GM04503 (cell line): ENCODE data around the gene RPL28.

Experiments used
- DNase-seq: peaks from one replicate; pipeline ENCODE4 v3.0.0-alpha.2; 2012; ENCODE audit warnings: low read depth

RPL28 gene

GRCh38 chr19:55385724-55386492 lies at the start of gene RPL28:
TSS of gene RPL28 (plus strand) at chr19:55385932. CDS start at chr19:55386358, 426 bp downstream.
- DNase-seq: peak; percentile 88

DNA sequence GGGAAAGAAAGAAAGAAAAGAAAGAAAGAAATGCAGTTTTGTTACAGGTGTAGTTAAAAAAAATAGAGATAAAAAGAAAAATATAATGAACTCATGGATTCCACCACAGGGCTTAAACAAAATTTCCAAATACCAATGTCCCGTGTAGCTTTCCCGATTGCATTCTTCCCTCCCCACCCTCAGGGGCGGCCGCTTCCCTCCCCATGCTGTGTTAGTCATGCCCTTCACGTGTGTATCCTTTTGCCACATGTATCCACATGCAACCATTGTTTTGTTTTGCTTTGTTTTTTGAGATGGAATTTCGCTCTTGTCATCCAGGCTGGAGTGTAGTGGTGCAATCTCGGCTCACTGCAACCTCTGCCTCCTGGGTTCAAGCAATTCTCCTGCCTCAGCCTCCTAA lies 49.6 kb upstream of the RPL28 start:
- DNase-seq: peak; percentile 57

DNA sequence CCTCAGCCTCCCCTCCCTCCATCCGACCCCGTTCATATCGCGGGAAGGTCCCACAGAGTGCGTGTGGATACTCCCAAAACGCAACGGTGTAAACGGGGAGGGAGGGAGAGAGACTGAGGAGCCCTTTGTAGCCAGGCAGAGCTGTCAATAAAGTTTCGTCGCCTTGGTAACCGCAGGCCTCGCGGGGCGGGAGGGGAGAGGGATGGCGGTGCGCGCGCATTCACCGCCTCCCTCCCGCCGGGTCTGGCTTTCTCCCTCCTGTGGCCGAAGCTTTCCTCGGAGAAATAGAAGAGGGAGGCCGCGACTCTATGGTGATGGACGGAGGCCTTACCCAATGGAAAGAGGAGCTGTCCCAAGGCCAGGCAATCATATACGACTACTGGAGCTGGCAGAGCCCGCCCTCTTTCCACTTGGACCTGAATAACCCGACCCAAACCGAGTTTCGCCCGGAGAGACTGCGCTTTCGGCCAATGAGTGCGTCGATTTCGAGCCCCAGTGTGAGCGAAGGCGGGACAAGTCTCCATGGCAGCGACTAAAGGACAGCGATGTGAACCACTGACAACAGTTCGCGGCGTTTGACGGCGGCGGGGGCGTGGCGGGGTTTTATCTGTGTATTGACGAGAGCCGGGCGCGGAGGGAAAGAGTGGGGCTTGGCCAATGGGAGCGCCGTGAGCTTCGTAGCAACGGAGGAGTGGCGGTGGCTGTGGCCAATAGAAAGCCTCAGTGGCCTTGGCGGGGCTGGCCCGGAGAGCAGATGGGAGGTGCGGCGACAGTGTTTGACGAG lies 46.4 kb upstream of the RPL28 start, which contains the start of gene KMT5C:
Gene KMT5C, plus strand, starts transcription at position 772 of the 784 bp plus-strand sequence. CDS start 2,061 bp downstream, outside the sequence.
- DNase-seq: peak; percentile 100

GRCh38 chr19:55339889-55340783 lies 45.6 kb upstream of the RPL28 start:
- DNase-seq: no peak

DNA sequence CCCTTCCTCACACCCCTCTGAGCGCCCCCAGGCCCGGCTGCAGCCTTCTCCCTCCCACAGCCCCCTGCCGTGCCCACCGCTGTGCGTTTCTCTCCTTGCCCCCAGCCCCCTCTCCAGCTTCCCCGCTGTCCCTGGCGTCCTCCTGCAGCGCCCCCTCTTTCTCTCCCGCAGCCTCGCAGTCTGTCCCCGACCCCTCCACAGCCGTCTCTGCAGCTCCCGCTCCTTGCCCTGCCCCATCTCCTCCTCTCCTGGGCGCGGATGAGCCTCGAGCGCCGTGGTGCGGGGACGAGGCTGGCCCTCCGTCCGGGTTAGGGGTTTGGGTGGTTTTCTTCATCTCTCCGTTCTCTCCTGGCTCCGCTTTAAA lies 45.0 kb upstream of the RPL28 start:
- no peak for DNase-seq

- no peak for DNase-seq
Measured at GRCh38 chr19:55341171-55341588, 44.6 kb upstream of the RPL28 start.

DNA sequence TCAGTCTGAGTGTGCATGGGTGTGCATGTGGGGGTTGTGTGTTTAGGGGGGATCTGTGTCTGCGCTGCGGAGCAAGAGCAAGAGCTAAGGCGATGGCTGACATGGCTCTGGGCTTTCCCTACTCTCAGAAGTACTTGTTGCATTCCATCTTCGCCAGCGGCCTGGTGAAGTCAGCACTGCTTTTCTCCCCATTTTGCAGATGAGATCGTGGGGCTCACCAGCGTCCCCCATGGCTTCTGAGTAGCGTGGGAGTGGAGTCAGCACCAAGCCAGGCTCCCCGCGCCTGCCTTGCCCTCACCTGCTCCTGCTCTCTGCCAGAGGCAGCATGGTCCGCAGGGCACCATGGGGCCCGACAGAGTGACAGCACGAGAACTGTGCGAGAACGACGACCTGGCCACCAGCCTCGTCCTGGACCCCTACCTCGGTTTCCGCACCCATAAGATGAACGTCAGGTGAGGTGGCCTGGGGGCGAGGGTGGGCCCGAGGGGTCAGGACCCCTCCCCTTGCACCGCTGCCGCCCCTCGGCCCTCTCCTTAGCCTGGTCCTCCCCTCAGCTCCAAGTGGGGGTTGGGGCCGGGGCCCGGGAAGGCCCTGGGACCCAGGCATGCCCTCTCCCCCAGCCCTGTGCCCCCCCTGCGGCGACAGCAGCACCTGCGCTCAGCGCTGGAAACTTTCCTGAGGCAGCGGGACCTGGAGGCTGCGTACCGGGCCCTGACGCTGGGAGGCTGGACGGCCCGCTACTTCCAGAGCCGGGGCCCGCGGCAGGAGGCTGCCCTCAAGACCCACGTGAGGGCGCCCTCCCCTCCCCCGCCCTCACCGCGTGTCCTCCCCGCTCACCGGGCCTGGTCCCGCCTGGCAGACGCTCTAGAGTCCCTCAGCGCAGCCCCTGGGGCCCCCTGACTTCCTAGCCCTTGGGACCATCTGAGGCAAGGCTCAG lies 43.9 kb upstream of the RPL28 start:
- DNase-seq: no peak

- DNase-seq: no peak
Measured at GRCh38 chr19:55344444-55344843, 41.3 kb upstream of the RPL28 start.

DNA sequence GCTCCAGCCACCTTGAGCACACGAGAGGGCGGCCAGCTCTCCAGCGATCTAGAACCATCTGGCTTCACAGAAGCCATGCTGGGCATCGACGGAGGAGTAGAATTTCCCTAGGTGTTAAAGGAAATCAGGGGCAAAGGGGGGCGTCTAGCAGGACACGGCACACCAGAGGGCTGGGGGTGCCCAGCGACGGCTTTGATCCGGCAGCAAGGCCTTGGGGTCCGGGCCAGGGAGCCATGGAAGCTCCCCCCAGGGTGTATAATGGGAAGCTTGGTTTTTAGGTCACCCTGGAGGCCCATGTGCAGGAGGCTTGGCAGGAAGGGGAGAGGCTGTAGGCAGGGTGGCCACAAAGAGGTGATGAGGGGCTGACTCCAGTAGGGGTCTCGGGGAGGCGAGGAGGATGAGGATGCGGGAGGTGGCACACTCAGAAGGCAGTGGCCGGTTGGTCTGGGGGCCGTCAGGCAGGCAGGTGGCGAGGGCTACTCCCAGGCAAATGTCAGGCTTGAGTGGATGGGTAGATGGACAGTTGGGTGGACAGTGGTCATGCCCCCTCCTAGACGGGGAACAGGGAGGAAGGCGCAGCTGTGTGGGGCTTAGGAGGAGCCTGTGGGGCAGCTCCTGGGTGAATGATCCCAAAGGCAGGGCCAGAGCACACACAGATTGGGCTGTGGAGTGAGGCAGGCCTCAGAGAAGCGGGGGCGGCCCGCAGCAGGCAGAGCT lies 40.5 kb upstream of the RPL28 start:
- DNase-seq: no peak

GRCh38 chr19:55345818-55346724 lies 39.7 kb upstream of the RPL28 start:
- no peak for DNase-seq

DNA sequence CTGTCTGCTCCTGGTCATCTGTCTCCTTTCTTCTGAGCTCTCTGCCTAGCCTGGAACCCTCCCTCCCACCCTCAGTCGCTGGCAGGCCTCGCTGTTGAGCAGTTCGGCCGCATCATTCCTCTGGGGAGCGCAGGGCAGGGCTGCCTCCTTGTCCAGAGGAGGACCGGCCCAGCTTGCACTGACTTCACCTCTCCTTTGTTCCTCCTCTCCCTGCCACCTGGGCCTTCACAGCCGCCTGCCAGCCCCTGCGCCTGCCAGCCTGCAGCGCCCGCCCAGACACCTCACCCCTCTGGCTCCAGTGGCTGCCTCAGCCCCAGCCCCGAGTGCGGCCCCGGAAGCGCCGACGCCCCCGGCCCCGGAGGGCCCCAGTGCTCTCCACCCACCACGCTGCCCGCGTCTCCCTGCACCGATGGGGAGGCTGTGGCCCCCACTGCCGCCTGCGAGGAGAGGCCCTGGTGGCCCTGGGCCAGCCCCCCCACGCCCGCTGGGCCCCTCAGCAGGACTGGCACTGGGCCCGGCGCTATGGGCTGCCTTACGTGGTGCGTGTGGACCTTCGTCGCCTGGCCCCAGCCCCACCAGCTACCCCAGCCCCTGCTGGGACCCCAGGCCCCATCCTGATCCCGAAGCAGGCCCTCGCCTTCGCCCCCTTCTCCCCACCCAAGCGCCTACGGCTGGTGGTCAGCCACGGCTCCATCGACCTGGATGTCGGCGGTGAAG lies 38.8 kb upstream of the RPL28 start:
- DNase-seq: no peak

DNA sequence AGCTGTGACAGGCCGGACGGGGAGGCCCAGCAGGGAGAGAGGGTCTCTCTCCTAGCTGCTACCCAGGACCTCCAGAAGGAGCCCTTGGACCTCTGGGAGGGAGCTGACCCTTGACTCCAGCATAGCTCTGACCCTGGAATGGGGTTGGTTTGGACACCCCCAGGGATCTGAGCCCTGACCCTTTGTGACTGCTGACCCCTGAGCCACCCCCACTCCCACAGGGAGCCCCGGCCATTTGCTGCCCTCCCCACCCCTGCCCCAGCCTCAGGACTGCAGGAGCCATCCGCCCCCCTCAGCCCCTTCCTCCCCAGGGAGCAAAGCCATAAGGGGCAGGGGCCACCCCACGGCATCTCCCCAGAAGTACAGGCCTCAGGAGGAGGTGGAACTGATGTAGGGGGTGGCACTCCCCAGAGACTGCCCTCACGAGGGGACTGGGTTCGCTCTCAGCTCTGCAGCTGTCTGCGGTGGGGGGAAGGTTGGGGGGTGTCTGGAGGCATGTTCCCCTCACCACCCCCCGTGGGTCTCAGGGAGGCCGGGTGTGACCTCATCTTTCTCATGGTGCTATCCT lies 38.2 kb upstream of the RPL28 start:
- DNase-seq: no peak

- DNase-seq: no peak
Measured at GRCh38 chr19:55348317-55349034, 37.3 kb upstream of the RPL28 start.

- DNase-seq: no peak
Measured at GRCh38 chr19:55350620-55351315, 35.0 kb upstream of the RPL28 start.

DNA sequence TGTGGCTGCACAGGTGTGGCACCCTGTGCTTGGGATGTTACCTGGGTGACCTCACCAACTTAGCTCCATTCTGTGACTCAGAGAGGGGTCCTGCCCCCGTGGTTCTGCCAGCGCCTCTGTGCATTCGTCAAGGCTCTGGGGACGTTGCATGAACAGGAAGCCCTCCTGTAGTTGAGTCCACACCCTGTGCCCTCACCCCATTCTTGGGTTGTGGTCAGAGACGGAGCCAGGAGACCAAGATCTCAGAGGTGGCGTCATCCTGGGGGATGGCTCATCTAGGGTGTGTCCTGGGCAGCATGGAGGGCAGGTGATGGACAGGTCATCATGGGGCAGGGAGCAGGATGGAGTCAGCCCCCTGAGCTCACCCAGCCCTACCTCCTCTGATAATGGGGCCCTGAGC lies 33.7 kb upstream of the RPL28 start:
- no peak for DNase-seq

DNA sequence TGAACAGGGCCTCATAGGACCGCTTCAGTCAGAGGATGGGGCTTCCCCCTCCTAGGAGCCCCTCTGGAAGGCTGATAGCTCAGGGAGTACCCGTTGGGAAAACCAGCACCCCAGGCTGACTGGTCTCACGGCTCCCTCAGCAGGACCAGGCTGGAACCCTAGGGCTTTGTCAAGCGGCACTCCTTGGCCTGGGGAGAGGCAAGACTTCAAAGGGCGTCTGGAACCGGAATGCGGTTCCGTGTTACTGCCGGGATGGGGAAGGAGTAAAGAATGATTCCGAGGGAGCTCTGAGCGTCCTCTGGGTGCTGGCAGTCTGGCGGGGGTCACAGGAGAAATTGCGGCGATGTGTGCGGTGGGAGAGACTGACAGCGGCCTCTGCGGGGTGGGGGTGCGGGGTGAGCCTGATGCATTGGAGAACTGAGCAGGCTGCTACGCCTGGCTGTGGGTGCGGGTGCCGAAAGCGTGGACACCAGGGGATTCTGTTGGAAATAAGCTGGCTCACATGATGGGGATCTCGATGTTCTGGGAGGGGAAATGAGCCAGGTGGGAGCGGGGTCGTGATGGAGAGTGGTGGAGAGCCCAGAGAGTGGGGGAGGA lies 33.1 kb upstream of the RPL28 start:
- DNase-seq: no peak

DNA sequence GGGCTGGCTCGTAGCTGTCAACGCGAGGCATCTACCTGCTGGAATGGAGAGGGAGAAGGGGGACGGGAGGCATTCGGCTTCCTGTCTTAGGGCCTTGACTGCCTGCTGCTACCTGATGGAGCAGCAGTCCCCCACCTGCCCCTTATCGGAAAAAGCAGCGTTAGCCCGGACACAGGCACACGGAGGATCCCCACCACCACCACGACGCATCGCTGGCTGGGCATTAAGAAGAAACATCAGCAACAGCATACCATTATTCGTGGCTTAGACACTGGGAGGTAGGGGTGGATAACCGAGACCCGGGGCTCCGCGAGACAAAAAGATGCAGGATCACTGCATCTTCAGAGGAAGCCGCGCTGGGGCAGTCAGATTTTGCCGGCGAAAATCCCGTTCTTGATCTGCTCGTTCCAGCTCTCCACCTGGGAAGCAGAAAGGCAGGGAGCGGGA lies 32.4 kb upstream of the RPL28 start:
- DNase-seq: no peak
